Ammon's horn (tissue), 1 donor: ENCODE results near the gene MAP3K2.

Experiments used
- DNase-seq: peaks from one replicate; pipeline ENCODE4 v3.0.0-alpha.2; 2016; ENCODE audit warnings: low spot score

MAP3K2 gene

DNA sequence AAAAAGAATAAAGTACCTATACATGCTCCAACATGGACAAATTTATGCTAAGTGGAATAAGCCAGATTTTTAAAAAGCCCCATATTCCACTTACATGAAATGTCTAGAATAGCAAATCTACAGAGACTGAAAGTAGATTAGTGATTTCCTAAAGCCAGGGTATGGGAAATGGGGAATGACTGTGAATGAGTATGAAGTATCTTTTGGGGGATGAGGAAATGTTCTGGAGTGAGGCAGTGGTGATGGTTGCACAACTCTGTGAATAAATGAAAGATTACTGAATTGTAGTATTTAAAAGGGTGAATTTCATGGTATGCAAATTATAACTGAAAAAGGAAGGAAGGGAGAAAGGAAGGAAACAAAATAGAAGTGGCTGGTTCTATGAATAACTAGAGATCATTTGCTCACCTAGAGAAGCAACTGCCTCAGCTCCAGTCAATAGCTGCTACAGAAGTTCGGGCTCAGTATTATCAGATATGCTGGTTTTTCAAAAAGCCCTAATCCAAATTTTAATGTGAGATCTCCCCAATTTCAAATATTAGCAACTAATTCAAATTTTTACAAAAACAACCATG is 39.3 kb downstream of the MAP3K2 start:
- no peak for DNase-seq

DNA sequence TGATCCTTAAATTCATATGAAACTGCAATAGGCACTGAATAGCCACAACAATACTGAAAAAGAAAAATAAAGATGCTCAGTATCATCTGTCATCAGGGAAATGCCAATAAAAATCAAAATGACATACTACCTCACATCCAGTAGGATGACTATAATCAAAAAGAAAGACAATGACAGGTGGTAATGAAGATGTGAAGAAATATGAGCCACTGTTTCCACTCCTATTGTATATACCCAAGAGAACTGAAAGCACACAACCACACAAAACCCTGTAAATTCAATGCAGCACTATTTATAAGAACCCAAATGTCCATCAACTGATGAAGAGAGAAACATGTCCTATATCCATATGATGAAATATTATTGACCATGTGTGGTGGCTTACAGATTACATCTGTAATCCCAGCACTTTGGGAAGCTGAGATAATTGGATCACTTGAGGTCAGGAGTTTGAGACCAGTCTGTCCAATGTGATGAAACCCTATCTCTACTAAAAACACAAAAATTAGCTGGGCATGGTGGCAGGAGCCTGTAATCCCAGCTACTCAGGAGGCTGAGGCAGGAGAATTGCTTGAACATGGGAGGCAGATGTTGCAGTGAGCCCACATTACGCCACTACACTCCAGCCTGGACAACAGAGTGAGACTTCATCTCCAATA is 39.9 kb downstream of the MAP3K2 start:
- DNase-seq, result no peak

DNA sequence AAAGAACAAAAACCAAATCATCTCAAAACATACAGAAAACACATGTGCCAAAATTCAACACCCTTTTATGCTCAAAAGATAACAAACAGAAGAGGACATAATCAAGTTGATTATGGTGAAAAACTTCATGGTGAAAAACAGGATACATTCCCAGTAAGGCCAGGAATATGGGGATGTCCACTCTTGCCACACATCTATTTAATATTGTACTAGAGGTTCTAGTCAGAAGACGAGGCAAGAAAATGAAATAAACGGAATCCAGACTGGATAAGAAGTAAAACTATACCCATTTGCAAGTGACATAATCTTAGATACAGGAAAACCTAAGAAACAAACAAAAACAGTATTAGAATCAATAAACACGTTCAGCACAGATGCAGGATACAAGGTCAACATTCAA is 40.8 kb downstream of the MAP3K2 start:
- no peak for DNase-seq

DNA sequence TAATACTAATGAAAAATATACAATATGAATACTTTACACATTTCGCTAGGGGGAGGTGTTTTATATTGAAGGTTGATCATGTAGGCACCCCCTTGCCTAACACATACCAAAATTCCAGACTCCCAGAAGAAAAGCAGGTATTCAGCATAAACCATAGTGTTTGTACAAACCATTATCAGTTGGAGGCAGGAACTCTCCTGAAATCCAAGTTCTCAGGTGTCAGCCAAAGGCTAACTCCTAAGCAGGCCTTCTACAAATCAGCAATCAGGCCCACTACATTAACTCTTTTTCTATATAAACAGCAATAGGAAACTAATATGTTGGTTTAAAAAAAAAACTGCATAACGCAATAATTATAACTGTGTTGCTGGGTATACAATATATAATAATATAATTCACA is 44.5 kb downstream of the MAP3K2 start:
- no peak for DNase-seq

DNA sequence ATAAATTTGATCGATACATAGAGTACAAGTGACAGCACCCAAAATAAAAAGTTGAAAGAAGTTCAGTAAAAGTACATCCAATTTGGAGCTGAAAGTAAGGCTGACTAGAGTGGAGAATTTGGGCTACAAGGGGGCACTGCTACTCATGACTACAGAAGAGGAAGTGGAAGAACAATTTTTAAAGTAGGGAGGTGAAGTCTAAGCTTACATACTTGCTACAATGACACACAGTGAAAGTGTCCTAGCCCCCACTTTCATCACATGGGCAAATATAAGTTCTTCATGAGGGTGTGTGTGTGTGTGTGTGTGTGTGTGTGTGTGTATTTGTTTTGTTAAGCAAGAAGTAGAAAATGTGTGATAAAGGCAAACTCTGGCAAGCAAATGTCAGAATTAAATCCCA is 45.7 kb downstream of the MAP3K2 start:
- DNase-seq, result no peak

DNA sequence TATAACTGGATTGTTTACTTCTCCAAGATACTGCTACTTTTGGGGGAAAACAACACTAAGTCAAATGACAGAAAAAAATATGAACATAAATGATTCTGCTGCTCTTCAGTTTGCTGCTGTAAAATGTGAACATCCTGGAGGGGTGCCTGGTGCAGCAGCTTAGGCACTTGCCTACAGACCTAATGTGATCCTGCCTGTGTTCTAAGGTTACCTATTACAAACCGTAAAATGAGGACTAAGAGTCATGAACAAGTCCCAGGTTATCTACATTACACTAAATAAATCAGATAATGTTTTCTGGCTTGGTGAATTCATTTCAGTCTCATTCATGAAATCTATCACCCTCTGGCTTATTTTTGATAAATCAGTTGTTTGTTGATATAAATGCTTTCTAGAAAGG is 55.4 kb downstream of the MAP3K2 start:
- DNase-seq, result no peak

DNA sequence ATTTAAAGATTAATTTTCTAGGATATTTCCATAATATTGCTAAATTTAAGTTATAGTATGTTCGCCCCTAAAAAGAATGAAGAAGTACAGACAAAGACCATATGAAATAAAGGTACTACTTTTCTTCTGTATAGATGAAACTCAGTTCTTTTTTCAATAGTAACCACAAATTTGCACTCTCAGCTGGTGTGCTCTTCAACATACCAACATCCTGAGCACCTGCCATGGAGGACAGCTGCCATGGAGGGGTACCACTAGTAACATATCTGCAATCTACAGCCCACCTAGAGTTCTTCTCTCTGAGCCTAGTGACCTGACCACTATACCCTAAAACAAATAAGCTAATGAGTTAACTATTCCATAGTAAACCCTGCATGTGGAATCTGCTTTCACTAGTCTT is 57.0 kb downstream of the MAP3K2 start:
- DNase-seq, result no peak

DNA sequence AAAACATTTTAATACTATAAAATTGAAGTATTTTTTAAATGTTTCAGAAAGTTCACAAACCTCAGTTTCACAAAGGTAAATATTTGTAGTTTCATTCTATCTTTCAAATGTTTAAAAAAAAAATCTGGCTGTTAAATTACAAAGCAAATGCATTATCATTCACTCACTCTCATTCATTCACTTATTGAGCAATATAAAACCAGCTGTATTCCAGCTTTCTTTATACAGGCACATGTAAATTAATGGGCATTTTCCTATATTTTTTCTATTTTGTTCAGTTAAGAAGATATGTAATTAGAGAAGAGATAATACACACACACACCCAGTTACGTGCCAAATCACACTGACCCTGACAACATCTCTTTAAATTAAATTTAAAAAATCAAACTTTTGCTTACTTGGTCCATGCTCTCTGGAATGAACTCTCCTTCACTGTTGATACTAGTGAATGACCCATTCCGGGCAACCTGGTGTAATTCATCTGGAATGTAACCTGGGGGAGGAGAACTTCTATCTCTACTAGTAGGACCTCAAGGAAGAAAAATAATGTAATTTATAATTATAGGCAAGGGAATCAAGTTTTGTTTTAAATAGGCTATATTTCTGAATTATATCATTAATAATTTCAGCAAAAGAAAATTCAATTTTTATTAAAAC is 61.4 kb downstream of the MAP3K2 start:
- no peak for DNase-seq

DNA sequence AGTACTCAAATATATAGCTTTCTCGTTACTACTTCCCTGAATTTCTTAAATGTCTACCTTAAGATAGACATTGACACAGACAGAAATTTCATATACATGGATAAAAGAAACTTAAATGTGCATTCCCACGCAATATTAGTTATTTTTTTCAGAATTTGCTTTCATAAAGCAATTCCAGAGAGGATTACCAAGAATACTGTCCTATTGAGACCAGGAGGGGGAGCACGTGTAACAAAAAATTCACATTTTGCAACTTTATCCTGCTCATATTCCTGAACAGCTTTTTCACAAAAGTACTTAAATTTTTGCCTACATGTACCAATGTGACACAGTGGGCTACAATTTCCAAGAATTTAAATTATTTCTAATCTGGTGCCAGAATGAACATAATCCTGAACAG is 63.1 kb downstream of the MAP3K2 start:
- peak; percentile 43 for DNase-seq

DNA sequence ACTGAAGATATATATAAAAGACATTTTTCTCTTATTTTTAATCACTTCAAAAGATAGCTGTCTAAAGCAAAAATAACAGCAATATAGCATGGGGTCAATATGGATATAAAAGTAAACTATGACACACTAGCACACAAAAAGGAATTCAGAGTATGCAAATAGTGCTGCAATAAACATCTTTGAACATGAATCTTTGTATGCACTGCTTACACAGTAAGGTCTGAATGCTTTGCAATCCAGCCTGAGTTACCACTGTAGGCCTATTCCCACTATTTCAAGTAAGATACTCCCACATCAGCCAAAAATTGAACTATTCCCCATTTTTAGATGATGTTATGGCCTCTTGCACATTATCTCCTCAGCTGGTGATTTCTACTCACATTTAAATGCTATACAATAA is 66.5 kb downstream of the MAP3K2 start:
- DNase-seq, result no peak

DNA sequence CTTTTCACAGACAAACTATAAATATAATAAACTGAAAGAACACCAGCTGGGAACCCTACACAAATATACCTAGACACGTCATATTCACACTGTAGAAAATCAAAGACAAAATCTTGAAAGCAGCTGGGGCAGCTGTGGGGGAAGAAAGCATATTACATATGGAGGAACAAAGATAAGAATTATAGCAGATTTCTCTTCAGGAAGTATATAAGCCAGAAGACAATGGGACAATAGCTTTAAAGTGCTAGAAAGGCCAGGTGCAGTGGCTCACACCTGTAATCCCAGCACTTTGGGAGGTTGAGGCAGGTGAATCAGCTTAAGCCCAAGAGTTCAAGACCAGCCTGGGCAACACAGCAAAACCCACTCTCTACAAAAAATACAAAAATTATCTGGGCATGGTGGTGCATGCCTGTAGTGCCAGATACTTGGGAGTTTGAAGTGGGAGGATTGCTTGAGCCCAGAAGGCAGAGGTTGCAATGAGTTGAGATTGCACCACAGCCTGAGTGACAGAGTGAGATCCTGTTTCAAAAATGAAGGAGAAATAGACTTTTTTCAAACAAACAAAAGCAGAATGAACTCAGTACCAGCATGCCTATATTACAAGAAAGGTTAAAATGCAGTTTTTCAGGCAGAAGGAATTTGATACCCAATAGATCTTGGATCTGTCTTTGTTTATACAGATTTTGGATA is 67.0 kb downstream of the MAP3K2 start:
- no peak for DNase-seq

DNA sequence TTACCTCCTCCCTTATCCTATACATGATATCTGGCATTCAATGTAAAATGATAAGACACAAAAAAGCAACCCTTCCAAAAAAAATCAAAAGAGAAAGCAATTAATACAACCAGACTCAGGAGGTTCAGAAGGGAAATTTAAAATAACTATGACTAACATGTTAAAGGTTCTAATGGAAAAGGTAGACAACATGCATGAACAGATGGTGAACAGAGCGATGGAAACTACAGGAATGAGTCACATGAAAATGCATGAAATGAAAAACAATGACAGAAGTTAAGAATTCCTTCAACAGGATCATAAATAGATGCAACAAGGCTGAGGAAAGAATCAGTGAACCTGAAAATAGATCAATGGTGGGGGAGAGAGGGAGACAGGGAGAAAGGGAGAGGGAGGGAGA is 67.7 kb downstream of the MAP3K2 start:
- DNase-seq, result no peak

DNA sequence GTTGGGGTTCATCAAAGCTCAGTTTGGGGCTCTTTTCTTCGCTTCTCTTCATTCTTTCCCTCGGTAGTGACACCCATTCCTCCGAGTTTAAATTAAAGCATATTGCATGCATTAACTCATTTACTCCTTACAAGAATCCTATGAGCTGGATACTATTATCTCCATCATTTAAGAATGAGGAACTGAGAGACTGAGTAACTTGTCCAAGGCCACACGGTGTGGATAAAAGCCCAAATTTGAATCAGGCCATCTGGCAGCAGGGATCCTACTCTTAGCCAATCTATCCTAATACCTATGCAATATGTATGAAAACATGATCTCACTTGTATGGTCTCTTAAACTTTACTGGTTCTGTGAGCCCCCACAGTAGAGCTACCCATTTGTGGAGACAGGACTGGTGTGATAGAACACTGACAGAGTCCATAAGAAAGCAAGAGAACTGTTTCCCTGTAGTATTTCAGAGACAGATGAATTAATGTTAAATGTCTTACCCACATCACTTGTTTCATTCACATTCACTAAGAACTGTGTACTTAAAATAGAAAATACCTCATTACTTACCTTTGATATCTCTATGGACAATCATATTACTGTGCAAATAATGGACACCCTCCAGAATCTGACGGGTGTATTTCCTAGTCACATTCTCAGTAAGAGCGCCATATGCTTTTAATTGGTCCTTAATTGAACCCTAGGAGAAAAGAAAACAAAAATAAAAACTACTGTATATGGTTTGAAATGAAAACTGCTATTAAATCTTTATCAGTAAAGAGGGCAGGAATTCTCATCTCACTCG is 73.4 kb downstream of the MAP3K2 start:
- DNase-seq, result no peak

DNA sequence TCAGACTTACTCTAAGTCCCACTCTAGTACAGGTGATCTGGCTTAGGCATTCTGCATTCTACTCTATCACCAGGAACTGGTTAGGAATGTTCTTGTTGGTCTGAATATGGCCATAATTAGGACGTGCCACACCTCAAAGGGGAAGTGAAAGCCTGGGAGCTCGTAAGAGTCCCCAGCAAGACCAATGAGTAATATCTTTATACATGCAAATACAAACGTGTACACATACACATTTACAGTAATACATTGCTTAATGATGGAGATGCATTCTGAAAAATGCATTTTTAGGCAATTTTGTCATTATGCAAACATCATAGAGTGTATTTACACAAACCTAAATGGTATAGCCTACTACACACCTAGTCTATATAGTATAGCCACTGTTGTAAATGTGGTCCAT is 74.4 kb downstream of the MAP3K2 start:
- no peak for DNase-seq

DNA sequence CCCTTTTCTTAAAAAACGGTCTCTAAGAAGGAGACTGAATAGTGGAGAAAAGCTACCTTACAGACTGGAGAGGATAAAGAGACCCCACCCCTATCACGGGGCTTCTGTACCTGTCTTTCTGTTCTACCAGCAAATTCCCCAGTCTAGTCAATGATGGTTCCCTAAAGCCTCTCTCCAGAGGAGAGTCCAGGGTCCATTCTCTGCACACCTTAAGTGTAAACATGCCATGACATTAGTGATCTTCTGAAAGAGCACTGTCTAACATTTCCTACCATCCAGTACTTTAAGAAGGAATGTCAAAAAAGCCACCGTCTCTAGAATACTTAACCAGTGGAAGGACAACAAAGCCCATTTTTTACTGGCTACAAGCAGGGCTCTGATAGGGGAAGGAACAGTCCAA is 76.8 kb downstream of the MAP3K2 start:
- DNase-seq, result no peak

DNA sequence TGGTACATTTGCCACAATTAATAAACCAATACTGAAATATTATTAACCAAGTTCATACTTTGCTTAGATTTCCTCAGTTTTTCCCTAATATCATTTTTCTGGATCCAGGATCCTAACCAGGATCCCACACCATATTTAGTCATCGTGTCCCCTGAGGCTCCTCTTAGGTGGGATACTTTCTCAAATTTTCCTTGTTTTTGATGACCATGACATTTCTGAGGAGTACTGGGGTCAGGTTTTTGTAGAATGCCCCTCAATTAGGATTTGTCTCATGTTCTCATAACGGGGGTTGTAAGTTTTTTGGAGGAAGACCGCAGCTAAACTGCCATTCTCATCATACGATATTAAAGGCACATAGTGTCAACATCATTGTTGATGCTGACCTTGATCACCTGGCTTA is 78.3 kb downstream of the MAP3K2 start:
- DNase-seq, result no peak

DNA sequence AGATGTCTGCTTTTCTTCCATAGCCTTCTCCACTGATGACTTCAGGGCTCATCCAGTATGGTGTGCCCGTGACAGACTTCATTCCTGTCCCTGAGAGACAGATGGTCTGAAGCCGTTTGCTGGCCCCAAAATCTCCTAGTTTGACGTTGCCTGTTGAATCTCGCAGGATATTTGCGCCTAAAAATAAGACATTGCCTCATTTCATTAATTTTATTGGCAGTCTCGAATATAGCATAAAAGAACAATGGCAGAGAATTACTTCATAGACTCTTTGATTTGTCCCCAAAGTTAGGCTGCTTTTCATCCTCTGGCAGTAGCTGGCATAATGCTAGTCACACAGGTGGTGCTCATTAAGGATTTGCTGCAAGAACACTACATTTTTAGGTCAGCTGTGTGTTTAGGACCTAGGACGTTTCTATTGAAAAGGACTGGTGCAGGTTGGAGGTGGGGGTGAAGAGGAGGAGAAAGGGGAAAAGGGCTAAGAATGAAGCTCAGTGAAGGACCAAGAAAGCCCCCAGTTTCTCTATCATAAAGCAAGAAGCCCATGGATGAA is 79.1 kb downstream of the MAP3K2 start:
- DNase-seq, result no peak

DNA sequence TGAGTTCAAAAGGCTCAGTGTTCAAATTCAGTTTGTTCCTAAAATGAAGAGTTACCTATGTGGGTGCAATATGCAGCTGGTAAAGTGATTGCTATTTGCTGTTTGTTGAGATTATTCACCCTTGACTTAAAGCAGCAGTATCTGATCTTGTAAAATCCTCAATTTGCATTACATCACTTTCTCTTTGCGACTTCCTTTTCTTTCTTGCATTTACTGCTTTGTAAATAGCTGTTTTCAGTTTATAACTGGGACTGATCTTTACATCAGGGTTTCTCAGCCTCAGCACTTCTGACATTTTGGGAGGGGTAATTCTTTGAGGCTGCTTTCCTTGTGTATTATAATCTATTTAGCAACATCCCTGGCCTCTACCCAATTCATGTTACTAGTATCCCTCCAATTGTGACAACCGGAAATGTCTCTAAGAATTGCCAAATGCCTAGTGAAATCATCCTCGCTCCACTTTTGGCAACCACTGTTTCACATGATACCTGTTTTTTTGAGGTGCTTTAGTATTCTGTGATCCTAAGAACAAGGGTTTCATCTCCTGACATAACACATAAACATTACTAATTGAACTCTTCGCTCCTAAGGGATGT is 81.7 kb downstream of the MAP3K2 start:
- DNase-seq, result no peak

DNA sequence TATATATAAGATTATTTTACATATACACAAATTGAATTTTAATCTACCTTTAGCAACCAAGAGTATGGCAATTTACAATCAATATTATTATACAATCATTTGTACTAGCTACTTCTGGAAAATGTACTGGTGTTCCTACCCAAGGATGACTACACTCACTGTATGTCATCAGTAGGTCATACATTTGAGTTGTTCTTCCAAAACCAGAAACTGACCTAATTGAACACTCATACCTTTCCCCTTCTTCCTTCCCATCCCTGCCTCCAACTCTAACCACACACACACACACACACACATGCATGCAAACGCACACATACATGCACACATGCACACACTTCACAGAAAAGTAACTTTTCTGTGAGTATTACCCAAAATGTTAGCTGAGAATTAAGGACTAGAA is 85.6 kb downstream of the MAP3K2 start:
- DNase-seq, result no peak

DNA sequence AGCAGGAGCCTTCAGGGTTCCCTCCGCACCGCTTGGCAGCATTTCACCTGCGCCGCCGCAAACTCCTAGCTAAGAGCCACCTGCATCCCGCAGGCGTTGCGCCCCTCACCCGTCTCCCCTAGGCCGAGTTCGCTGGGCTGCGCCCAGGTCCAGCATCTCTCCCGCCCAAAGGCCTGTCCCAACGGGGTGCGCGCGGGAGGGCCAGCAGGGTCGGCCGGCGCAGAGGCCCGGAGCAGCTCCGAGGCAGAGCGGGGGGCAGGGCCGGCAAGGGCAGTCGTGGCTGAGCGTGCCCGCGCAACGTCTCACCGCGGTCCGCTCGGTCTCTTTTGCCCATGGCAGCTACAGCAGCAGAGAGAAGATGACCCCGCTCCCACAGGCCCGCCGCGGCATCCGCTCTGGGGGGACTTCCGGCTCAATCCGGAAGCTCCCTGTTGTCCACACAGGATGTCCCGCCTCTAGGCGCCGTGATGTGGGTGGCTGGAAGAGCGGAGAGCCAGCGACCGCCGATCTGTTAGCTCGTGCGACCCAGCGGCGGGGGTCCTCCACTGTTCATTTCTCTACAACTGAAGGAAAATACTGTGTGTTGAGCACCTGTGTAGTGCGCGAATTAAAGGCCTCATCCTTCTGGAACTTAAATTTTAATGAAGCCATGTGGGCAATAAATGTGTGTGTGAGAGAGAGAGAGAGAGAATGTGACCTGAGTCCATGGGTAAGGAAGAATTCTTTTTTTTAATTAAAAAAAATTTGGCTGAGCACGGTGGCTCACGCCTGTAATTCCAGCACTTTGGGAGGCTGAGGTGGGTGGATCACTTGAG is 93.8 kb downstream of the MAP3K2 start, which contains the start of gene ERCC3:
Gene ERCC3 (minus strand): TSS at position 397 of the 815 bp plus-strand sequence. CDS start 63 bp downstream, at position 334.
- DNase-seq, result peak; percentile 89

DNA sequence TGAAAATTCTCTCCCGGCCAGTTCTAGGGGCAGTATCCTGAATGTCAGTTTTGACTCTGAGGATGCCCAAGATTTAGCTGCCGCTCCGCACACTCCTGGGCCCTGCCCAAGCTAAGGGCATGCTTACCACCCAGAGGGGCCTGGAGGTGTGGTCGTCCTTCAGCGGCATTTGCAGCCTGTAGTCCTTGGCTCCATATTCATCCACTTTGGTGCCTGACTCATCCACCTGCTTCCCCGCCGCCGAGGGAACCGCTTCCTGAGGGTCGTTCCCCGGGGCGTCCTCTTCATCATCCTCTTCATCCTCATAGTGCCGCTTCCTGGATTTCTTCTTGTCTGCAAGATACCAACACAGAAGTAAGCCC is 94.4 kb downstream of the MAP3K2 start:
- no peak for DNase-seq
